Stimulated activated CD8-positive, alpha-beta memory T cell treated with anti-CD3 and anti-CD28 coated beads, Interleukin-15, amount 100 ng/mL, for 4 hours (primary cell): ENCODE measurements around the gene MAP2K3.
"Not testable (repeated sequence)": the region's sequence is repeated elsewhere in the genome, so short reads cannot be mapped to it uniquely, and the experiment has no call there.

Source experiments
- DNase-seq, 2 donors: peaks; one replicate each; pipeline ENCODE4 v3.0.0-alpha.2; 2020; ENCODE audit warnings: low read depth in 2 of 2

MAP2K3 gene

GRCh38 chr17:21350495-21350894 is 66.0 kb downstream of the MAP2K3 start:
- DNase-seq = not testable (repeated sequence)

GRCh38 chr17:21351366-21352065 is 67.0 kb downstream of the MAP2K3 start:
- no peak for DNase-seq

GRCh38 chr17:21352221-21352980 is 67.9 kb downstream of the MAP2K3 start:
- no peak for DNase-seq

- no peak for DNase-seq
These were observed 68.4 kb downstream of the MAP2K3 start for GRCh38 chr17:21352981-21353265.

GRCh38 chr17:21353326-21354010 is 69.0 kb downstream of the MAP2K3 start:
- DNase-seq = no peak

GRCh38 chr17:21354796-21355385 is 70.4 kb downstream of the MAP2K3 start:
- DNase-seq = no peak

GRCh38 chr17:21355586-21355985 is 71.1 kb downstream of the MAP2K3 start:
- DNase-seq = no peak

GRCh38 chr17:21356537-21357127 is 72.1 kb downstream of the MAP2K3 start:
- no peak for DNase-seq

- no peak for DNase-seq
These were observed 72.8 kb downstream of the MAP2K3 start for GRCh38 chr17:21357281-21357680.

- no peak for DNase-seq
These were observed 73.5 kb downstream of the MAP2K3 start for GRCh38 chr17:21357696-21358656.

GRCh38 chr17:21358682-21359482 is 74.4 kb downstream of the MAP2K3 start:
- DNase-seq = no peak

GRCh38 chr17:21359483-21359840 is 75.0 kb downstream of the MAP2K3 start:
- DNase-seq = no peak

- no peak for DNase-seq
These were observed 75.5 kb downstream of the MAP2K3 start for GRCh38 chr17:21360048-21360447.

- DNase-seq = no peak
These were observed 76.7 kb downstream of the MAP2K3 start for GRCh38 chr17:21361020-21361809.

- no peak for DNase-seq
These were observed 77.9 kb downstream of the MAP2K3 start for GRCh38 chr17:21362331-21362931.

GRCh38 chr17:21363776-21364642 is 79.5 kb downstream of the MAP2K3 start:
- DNase-seq = no peak
